ENCODE results near the gene ANKRD44. TPM values are rescaled to one million over a fixed set of nuclear protein-coding genes. Genes with fewer than 3 reads are reported as not detected.

The ANKRD44 gene
- total RNA-seq, 1 donor from 2014 or later: 12.0 TPM

GRCh38 chr2:197308996-197309690 lies 1.4 kb downstream of the ANKRD44 start:
- peak overlapping the region; percentile 91 for H3K4me3 Mint-ChIP-seq (ENCODE audit: unreplicated experiment)
- no peaks in the 10 kb centered on the region for H3K36me3 Mint-ChIP-seq (ENCODE audit: unreplicated experiment)
- DNase-seq: no peak
- no peak for TF ChIP-seq CTCF (IDR thresholded peaks at IDR 0.05; ENCODE audit: partially characterized antibody, unreplicated experiment)
- H3K27ac Mint-ChIP-seq (ENCODE audit: unreplicated experiment): no peak overlapping the region
- peaks cover 7% of the 10 kb centered on the region for H3K9me3 Mint-ChIP-seq (ENCODE audit: unreplicated experiment)
- H3K27me3 Mint-ChIP-seq (ENCODE audit: unreplicated experiment): peaks cover 9% of the 10 kb centered on the region
- peaks cover 6% of the 10 kb centered on the region for H3K4me1 Mint-ChIP-seq (ENCODE audit: low read depth, unreplicated experiment)

GRCh38 chr2:197308585-197308984 lies 2.0 kb downstream of the ANKRD44 start:
- no peak overlapping the region for H3K27ac Mint-ChIP-seq (ENCODE audit: unreplicated experiment)
- no peaks in the 10 kb centered on the region for H3K36me3 Mint-ChIP-seq (ENCODE audit: unreplicated experiment)
- DNase-seq: no peak
- H3K4me3 Mint-ChIP-seq (ENCODE audit: unreplicated experiment): no peak overlapping the region
- H3K27me3 Mint-ChIP-seq (ENCODE audit: unreplicated experiment): peaks cover 9% of the 10 kb centered on the region
- peaks cover 7% of the 10 kb centered on the region for H3K9me3 Mint-ChIP-seq (ENCODE audit: unreplicated experiment)
- no peak for TF ChIP-seq CTCF (IDR thresholded peaks at IDR 0.05; ENCODE audit: partially characterized antibody, unreplicated experiment)
- peaks cover 6% of the 10 kb centered on the region for H3K4me1 Mint-ChIP-seq (ENCODE audit: low read depth, unreplicated experiment)

- Mint-ChIP-seq H3K4me1 (ENCODE audit: low read depth, unreplicated experiment) (peaks cover 6% of the 10 kb centered on the region), H3K27me3 (ENCODE audit: unreplicated experiment) (peaks cover 9% of the 10 kb centered on the region), H3K27ac (ENCODE audit: unreplicated experiment) (no peak overlapping the region), H3K36me3 (ENCODE audit: unreplicated experiment) (no peaks in the 10 kb centered on the region), H3K9me3 (ENCODE audit: unreplicated experiment) (peaks cover 7% of the 10 kb centered on the region), H3K4me3 (ENCODE audit: unreplicated experiment) (no peak overlapping the region)
- DNase-seq: no peak
- TF ChIP-seq CTCF (IDR thresholded peaks at IDR 0.05; ENCODE audit: partially characterized antibody, unreplicated experiment): no peak
These were observed 2.6 kb downstream of the ANKRD44 start for GRCh38 chr2:197307933-197308521.

GRCh38 chr2:197307236-197307932 lies 3.2 kb downstream of the ANKRD44 start:
- Mint-ChIP-seq H3K27ac (ENCODE audit: unreplicated experiment) (no peak overlapping the region), H3K4me1 (ENCODE audit: low read depth, unreplicated experiment) (peaks cover 6% of the 10 kb centered on the region), H3K9me3 (ENCODE audit: unreplicated experiment) (peaks cover 7% of the 10 kb centered on the region)

More at GRCh38 chr2:197307236-197307932, 3.2 kb downstream of the ANKRD44 start:
- H3K4me3 Mint-ChIP-seq (ENCODE audit: unreplicated experiment): no peak overlapping the region
- peaks cover 9% of the 10 kb centered on the region for H3K27me3 Mint-ChIP-seq (ENCODE audit: unreplicated experiment)
- no peaks in the 10 kb centered on the region for H3K36me3 Mint-ChIP-seq (ENCODE audit: unreplicated experiment)
- DNase-seq: no peak
- no peak for TF ChIP-seq CTCF (IDR thresholded peaks at IDR 0.05; ENCODE audit: partially characterized antibody, unreplicated experiment)
